ENCODE data around the gene ITGA3.

DNA sequence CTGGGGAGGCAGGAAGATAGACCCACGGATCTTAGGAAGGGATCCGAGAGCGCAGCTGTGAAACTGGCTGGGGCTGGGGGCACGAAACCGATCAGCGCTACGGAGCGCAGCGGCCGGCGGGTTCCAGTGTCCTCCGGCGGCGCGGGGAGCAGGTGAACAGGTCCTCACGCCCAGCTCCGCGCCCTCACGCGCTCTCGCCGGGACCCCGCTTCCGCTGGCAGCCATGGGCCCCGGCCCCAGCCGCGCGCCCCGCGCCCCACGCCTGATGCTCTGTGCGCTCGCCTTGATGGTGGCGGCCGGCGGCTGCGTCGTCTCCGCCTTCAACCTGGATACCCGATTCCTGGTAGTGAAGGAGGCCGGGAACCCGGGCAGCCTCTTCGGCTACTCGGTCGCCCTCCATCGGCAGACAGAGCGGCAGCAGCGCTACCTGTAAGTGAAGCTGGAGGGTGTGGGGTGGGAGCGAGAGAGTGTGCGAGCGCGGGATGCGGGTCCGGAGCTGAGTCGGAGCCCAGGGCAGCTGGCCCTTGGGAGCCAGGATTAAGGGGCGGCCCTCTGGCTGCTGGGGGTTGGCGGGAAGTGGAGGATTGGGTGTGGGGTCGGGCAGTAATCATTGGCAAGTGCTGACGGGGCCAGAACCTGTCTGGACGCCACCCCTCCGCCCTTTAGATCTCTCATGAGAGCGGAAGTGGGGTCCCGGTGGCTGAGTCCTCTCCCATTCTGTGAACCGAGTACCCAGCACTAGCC, 479 bp downstream of the ITGA3 start:
- TF ChIP-seq CTCF (IDR thresholded peaks at IDR 0.05) (peak in 5 of 6 experiments; percentile 9 to 52 (median 42)), POLR2A (IDR thresholded peaks at IDR 0.05) (no peak)

Data from thyroid gland (tissue), 4 donors.